IPS-15b (cell line): ENCODE results near the gene TMEM44.
"Not testable (repeated sequence)": the region's sequence is repeated elsewhere in the genome, so short reads cannot be mapped to it uniquely, and the experiment has no call there.

Experiments
- H3K27me3 ChIP-seq: one replicate; pipeline ENCODE4 v1.6.1; 2013; ENCODE audit warnings: low read length; ENCODE audit not compliant: control insufficient read depth, insufficient read depth
- H3K36me3 ChIP-seq: one replicate; pipeline ENCODE4 v1.6.1; 2013; ENCODE audit warnings: low read length; ENCODE audit not compliant: control insufficient read depth, insufficient read depth
- H3K4me1 ChIP-seq: one replicate; pipeline ENCODE4 v1.6.1; 2013; ENCODE audit warnings: mild to moderate bottlenecking, low read length; ENCODE audit not compliant: control insufficient read depth, insufficient read depth
- H3K4me3 ChIP-seq: one replicate; pipeline ENCODE4 v1.5.1; 2013; ENCODE audit warnings: low read depth, low read length
- H3K9ac ChIP-seq: one replicate; pipeline ENCODE4 v1.6.1; 2013; ENCODE audit warnings: low read depth, mild to moderate bottlenecking, low read length
- H3K9me3 ChIP-seq: one replicate; pipeline ENCODE4 v1.6.1; 2013; ENCODE audit warnings: mild to moderate bottlenecking, low read length; ENCODE audit not compliant: control insufficient read depth, insufficient read depth

The TMEM44 gene

GRCh38 chr3:194606163-194606562, 27.1 kb downstream of the TMEM44 start:
- Histone ChIP-seq H3K36me3 (no peaks in the 10 kb centered on the region), H3K4me3 (no peak overlapping the region), H3K9me3 (no peaks in the 10 kb centered on the region), H3K9ac (no peak overlapping the region), H3K4me1 (no peaks in the 10 kb centered on the region), H3K27me3 (no peaks in the 10 kb centered on the region)

GRCh38 chr3:194605314-194605713, 27.9 kb downstream of the TMEM44 start:
- not testable (repeated sequence) for H3K4me1 ChIP-seq, H3K27me3 ChIP-seq, H3K36me3 ChIP-seq, H3K9ac ChIP-seq, H3K9me3 ChIP-seq, H3K4me3 ChIP-seq

- H3K27me3 ChIP-seq, result no peaks in the 10 kb centered on the region
- H3K4me3 ChIP-seq, result no peak overlapping the region
- H3K36me3 ChIP-seq, result no peaks in the 10 kb centered on the region
- no peak overlapping the region for H3K9ac ChIP-seq
- H3K4me1 ChIP-seq, result no peaks in the 10 kb centered on the region
- no peaks in the 10 kb centered on the region for H3K9me3 ChIP-seq
Observed at GRCh38 chr3:194604837-194605236, 28.4 kb downstream of the TMEM44 start.

GRCh38 chr3:194604126-194604525, 29.1 kb downstream of the TMEM44 start:
- no peaks in the 10 kb centered on the region for H3K27me3 ChIP-seq
- H3K9me3 ChIP-seq, result no peaks in the 10 kb centered on the region
- H3K4me3 ChIP-seq, result no peak overlapping the region
- H3K9ac ChIP-seq, result no peak overlapping the region
- no peaks in the 10 kb centered on the region for H3K4me1 ChIP-seq
- H3K36me3 ChIP-seq, result no peaks in the 10 kb centered on the region

GRCh38 chr3:194602669-194603171, 30.5 kb downstream of the TMEM44 start:
- Histone ChIP-seq H3K27me3 (no peaks in the 10 kb centered on the region), H3K4me1 (no peaks in the 10 kb centered on the region), H3K9ac (no peak overlapping the region), H3K4me3 (no peak overlapping the region), H3K36me3 (no peaks in the 10 kb centered on the region), H3K9me3 (no peaks in the 10 kb centered on the region)

GRCh38 chr3:194598771-194599557, 34.3 kb downstream of the TMEM44 start:
- Histone ChIP-seq H3K4me1 (no peaks in the 10 kb centered on the region), H3K27me3 (no peaks in the 10 kb centered on the region), H3K9ac (no peak overlapping the region), H3K9me3 (no peaks in the 10 kb centered on the region), H3K4me3 (no peak overlapping the region), H3K36me3 (no peaks in the 10 kb centered on the region)

- Histone ChIP-seq H3K4me1 (no peaks in the 10 kb centered on the region), H3K27me3 (no peaks in the 10 kb centered on the region)
Observed at GRCh38 chr3:194596906-194597305, 36.3 kb downstream of the TMEM44 start.

GRCh38 chr3:194592798-194593752, 40.1 kb downstream of the TMEM44 start:
- Histone ChIP-seq H3K4me3 (no peak overlapping the region), H3K4me1 (no peaks in the 10 kb centered on the region), H3K9ac (no peak overlapping the region), H3K36me3 (no peaks in the 10 kb centered on the region), H3K9me3 (no peaks in the 10 kb centered on the region), H3K27me3 (no peaks in the 10 kb centered on the region)

More at GRCh38 chr3:194596906-194597305, 36.3 kb downstream of the TMEM44 start:
- Histone ChIP-seq H3K4me3 (no peak overlapping the region), H3K9me3 (no peaks in the 10 kb centered on the region), H3K9ac (no peak overlapping the region), H3K36me3 (no peaks in the 10 kb centered on the region)

GRCh38 chr3:194588741-194589140, 44.5 kb downstream of the TMEM44 start:
- Histone ChIP-seq H3K27me3 (no peaks in the 10 kb centered on the region), H3K36me3 (no peaks in the 10 kb centered on the region), H3K9me3 (no peaks in the 10 kb centered on the region), H3K4me3 (no peak overlapping the region), H3K9ac (no peak overlapping the region), H3K4me1 (no peaks in the 10 kb centered on the region)

GRCh38 chr3:194588236-194588635, 45.0 kb downstream of the TMEM44 start:
- Histone ChIP-seq H3K27me3 (no peaks in the 10 kb centered on the region), H3K36me3 (no peaks in the 10 kb centered on the region), H3K4me1 (no peaks in the 10 kb centered on the region)

GRCh38 chr3:194587438-194587931, 45.7 kb downstream of the TMEM44 start:
- Histone ChIP-seq H3K9me3 (no peaks in the 10 kb centered on the region), H3K4me3 (no peak overlapping the region), H3K9ac (no peak overlapping the region), H3K36me3 (no peaks in the 10 kb centered on the region), H3K27me3 (no peaks in the 10 kb centered on the region), H3K4me1 (no peaks in the 10 kb centered on the region)

More at GRCh38 chr3:194588236-194588635, 45.0 kb downstream of the TMEM44 start:
- Histone ChIP-seq H3K9ac (no peak overlapping the region), H3K9me3 (no peaks in the 10 kb centered on the region), H3K4me3 (no peak overlapping the region)
